Muscle of back (tissue), 11 donors: Measurements from ENCODE around the gene NTMT1. TPM values are rescaled to one million over a fixed set of nuclear protein-coding genes. Genes with fewer than 3 reads are reported as not detected.

ENCODE experiments used
- DNase-seq, 3 donors: peaks; one replicate each; pipeline versions ENCODE4 v3.0.0 to v3.0.0-alpha.2; 2013
- polyA plus RNA-seq, 10 donors: library from polyadenylated mRNA; unstranded; fragments of 120-200 nt; gene quantifications; one replicate each; pipeline ENCODE4 v1.2.1, GENCODE V29; 2013; ENCODE audit not compliant: insufficient read length in 10 of 10

Gene NTMT1
- polyA plus RNA-seq, 10 donors: 26.6 to 37.8 (median 34.4) TPM

- no peak for DNase-seq
Observed at GRCh38 chr9:129595903-129596540, 29.9 kb upstream of the NTMT1 start.

DNA sequence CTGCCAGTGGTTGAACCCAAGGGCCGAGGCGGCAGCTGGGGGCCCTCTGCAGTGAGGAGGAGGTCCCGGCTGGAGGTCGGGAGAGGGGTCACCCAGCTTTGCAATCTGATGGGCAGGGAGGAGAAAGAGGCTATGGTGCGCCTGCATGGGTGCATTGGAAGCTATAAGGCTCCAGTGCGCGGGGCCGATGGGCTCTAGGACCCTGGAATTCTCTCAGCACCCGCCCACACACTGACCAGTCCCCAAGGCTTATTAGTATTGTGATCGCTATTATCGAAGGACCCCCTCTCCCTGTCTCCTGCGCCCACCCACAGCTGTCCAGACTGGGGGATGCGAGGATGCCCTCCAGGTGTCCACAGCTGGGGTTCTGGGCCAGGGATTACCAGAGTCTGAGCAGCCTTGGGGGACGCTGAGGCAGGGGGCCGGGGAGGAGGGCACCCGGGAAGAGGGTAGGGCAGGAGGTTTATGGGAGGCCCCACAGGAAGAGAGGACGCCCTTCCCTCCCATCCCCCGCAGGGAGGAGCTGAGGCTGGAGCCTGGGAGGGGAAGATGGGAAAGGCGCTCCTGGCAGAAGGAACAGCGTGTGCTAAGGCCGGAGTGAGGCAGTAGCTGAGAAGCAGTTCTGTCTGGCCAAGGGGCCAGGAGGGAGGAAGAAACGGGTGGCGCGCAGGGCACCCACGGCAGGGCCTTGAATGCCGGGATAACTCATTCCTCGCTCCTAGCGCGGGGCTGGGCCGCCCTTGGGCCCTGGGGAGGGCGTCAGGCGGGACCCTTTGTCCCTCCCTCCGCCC, 29.2 kb upstream of the NTMT1 start:
- peak; percentile 55 to 85 (median 69) for DNase-seq

DNA sequence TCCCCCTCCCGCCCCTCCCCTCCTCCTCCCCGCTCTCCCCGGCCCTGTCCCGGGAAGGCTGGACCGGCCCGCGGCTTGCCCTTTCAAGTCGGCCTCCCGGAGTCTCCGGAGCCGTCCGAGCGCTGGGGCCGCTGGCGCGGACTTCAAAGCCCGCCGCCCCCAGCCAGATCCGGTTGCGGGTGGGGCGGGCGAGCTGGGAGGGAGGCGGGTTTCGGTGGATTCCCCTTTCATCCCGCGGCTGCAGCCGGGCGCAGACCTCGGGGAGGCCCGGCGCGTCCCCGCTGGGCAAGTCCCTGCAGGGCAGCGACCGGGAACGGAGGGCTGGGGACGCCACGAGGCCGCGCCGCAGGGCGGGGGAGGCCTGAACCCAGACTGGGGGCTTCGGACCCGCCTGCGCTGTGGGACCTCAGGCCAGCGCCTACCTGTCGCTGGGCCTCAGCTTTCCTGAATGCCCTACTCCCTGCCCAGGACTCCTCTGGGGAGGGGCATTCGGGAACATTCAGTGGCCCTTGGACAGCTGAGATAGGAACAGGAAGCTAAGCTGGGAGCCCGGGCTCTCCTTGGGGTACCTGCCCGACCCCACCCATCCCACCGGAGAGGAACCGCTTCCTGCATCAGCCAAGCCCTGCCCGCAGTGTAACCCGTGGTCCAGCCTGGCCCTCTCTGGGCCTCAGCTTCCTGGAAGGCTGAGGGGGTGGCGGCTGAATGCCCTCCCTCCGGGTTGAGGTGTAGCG, 28.4 kb upstream of the NTMT1 start:
- DNase-seq: peak; percentile 48 to 80 (median 61)

DNA sequence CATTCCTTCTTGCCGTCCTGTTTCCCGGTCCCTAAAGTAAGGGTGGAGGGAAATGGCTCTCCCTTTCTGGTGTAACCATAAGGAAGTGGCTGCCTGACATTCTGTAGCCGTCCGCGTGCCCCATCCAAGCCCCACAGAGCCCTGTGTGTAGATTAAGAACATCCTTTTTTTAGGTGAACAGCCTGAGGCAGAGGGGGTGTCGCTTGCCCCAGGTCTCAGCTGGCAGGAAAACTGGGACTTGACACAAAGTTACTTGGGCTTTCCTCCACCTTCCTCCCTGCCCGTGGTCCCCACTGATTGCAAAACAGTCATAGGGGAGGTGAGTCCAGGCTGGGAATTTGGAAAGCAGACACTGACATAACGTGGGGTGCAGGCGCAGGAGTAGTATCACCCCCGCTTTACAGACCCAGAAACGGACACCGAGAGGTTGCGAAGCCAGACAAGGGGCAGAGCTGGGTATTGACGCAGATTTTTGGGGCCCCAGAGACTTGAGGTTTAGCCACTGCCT, 27.8 kb upstream of the NTMT1 start:
- DNase-seq: no peak

DNA sequence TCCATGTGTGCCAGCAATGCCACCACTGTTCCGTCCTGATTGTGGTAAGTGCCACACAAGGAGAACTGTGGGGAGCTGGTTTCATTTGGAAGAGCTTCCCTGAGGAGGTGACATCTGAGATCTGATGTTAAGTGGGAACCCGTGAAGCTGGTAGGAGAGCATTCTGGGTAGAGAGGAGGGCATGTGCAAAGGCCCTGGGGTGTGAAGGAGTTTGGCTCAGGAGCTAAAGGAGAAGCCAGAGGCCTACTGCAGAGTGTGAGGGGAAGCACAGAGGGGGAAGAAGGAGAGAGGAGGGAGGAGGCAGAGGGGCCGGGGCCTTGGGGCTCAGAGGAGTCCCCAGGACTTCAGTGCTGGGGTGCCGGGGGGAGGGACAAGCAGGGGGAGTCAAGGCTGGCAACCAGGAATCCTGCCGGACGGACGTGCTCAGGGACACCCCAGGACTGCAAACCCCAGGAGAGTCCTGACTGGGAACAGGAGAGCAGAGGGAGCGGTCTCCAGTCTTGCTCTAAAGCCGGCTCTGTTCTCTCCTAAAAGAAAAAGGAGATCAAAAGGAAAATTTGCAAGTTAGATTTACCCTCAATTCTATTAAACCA, 24.8 kb upstream of the NTMT1 start:
- no peak for DNase-seq

DNA sequence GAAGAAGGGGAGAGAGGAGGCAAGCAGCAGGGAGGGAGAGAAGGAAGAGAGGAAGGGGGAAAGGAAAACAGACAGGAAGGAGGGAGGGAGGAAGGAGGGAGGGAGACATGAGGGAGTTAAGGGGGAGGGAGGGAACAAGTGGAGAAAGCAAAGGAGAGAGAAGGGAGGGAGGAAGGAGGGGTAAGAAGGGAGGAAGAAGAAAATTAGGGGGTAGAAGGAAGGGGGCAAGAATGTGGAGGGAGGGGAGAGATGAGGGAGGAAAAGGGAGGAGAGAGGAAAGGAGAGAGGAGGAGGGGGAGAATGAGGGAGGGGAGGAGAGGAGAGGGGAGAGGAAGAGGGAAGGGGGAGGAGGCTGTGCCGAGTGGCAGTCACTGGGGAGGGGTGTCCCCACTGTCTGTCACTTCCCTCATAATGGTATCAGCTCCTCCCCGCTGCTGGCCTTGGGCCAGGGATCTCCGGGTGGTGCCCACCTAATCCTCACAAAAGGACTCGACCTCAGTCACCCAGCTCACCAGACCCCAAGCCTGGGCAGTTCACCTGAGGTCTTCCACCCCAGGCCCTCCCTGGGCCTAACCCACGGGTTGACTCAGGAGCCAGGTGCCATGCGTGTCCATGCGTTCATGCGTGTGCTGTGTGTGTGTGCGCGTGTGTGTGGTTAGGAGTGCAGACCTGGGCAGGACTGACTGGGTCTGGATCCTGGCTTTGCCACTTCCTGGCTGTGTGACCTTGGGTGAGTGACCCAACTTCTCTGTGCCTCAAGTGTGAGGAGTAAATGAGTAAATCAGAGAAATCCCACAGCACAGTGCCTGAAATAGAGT, 23.2 kb upstream of the NTMT1 start:
- DNase-seq: peak in 1 of 3 donors; percentile 58

DNA sequence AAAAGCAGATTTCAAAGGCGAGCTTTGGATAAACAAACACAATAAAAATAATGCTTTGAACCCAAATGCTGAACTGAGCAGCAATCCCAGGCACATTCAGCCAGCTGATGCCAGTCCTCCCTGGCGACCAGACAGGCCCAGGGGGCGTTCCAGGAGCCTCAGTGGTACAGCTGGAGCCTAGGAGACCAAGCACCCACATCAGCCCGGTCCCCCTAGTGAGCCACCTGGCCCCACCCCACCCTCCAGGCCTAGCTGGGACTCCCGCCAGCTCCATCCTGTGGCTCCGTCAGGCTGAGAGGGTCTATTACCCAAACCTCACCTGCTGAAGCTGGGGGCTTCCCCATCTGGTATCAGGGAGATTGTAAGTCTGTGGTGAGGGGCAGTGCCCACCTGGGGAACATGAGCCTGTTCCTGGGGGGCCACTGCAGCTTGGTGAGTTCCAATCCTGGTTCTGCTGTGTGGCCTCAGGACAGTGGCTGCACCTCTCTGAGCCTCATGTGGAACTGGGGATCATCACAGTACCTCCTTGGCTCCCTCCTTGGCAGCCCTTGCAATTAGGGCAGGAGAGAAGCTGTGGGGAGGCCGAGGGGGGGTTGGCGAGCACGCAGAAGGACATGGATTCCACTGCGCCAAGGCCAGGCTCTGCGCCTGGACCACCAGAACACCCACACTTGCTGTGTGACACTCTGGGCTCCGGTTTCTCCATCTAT, 21.8 kb upstream of the NTMT1 start:
- no peak for DNase-seq

- DNase-seq: no peak
Observed at GRCh38 chr9:129604766-129605163, 21.2 kb upstream of the NTMT1 start.

- DNase-seq: peak in 1 of 3 donors; percentile 83
Observed at GRCh38 chr9:129606161-129607026, 19.6 kb upstream of the NTMT1 start.

GRCh38 chr9:129607027-129607387, 19.0 kb upstream of the NTMT1 start:
- peak in 1 of 3 donors; percentile 54 for DNase-seq

DNA sequence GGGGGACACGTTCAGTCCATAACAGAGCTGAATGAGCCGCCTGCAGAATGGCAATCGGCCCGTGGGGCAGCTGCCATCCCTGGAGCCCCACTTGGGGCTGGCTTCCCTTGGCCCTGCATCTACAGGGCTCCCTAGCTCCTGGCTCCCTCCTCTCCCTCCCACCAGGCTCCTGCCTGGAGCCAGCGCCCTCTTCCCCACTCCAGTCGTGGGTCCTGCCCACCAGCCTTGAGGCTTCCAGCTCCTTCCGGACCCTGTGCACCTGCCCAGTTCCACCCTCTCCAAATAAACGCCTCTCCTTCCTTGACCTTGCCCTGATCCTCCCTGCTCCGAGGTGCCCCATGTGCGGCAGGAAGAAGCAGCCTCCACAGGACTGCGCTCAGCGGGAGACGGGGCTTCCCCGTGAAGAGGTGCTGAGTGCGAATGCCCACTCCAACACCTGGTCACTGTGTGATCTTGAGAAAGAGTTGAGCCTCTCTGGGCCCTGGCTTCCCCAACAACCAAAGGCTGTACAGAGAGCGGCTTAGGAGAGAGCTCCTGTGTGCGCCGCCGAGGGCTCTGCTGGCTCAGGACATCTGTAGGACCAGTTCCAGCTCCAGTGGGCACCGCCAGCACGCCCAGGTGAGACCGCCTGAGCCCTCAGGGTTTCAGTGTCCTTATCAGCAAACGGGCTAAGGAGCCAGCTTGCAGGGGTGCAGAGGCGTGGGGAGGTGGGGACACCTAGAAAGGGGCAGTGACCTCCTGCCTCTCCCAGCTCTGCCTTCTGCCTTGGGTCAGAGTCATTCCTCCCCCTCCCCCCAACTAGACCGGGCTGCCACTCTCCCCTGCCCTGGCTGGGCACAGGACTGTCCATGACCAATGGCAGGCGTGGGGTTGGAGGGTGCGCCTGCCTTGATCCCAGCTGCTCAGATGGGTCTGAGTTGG, 17.1 kb upstream of the NTMT1 start:
- DNase-seq: no peak

DNA sequence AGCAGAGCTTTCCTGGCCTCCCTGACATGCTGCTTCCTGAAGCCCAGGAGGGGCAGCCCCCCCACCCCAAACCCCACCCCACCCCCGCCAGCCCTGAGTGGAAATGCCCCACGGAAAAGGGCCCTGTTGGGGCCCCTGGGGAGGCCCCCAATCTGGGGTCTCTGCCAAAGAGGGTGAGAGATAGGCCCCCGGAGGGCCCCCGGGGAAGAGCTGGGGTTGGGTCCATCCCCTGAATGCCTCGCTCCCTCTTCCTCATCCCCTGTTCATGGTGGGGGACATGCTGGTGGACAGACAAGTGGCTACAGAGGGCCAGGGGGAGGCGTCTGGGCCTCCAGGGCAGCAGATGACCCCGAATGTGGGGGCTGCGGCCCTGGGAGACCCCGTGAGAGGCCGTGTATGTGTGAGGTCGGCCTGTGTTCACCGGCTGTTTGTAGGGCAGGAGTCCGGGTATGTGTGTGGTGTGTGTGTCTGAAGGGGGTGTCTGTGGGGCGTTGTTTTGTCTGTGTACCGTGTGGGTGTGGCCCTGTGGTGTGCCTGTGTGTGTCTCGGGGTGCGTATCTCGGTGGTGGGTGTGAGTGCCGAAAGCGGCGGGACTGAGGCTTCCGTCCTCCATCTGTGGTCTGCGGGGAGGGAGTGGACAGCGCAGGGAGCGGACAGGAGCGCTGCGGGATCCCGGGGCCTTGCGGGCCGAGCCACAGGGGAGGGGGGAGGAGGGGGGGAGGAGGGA, 16.3 kb upstream of the NTMT1 start:
- DNase-seq: peak in 1 of 3 donors; percentile 87

- DNase-seq: no peak
Observed at GRCh38 chr9:129610213-129610472, 15.8 kb upstream of the NTMT1 start.

- DNase-seq: peak in 2 of 3 donors; percentile 87 to 91
Observed at GRCh38 chr9:129610473-129611306, 15.3 kb upstream of the NTMT1 start.

GRCh38 chr9:129611307-129611800, 14.6 kb upstream of the NTMT1 start:
- DNase-seq: no peak

- DNase-seq: no peak
Observed at GRCh38 chr9:129612123-129612522, 13.8 kb upstream of the NTMT1 start.
